Spleen (tissue), 11 donors: Measurements from ENCODE around the gene SLC6A5. TPM values are rescaled to one million over a fixed set of nuclear protein-coding genes. Genes with fewer than 3 reads are reported as not detected.

Experiments
- DNase-seq: peaks from one replicate; pipeline ENCODE4 v3.0.0-alpha.2; 2020
- H3K27ac ChIP-seq, 8 donors: fragments of 200-600 bp; sonication (generic) in 7 of 8; 1 replicate in 4 of 8; 2 replicates in 4 of 8; pipeline versions ENCODE4 v1.5.0 to v1.8.0; 2016 to 2021; ENCODE audit warnings: inconsistent platforms in 4 of 8, mild to moderate bottlenecking in 4 of 8, moderate library complexity in 1 of 8
- H3K27me3 ChIP-seq, 7 donors: fragments of 200-600 bp; sonication (generic) in 6 of 7; replicated peaks in 1 of 7; 1 replicate in 4 of 7; 2 replicates in 3 of 7; pipeline versions ENCODE4 v1.5.0 to v1.8.0; 2016 to 2021; ENCODE audit warnings: inconsistent platforms in 3 of 7, mild to moderate bottlenecking in 1 of 7
- H3K36me3 ChIP-seq, 6 donors: fragments of 200-600 bp; sonication (generic) in 5 of 6; 1 replicate in 4 of 6; 2 replicates in 2 of 6; pipeline versions ENCODE4 v1.5.0 to v1.8.0; 2016 to 2021; ENCODE audit warnings: inconsistent platforms in 2 of 6
- H3K4me1 ChIP-seq, 6 donors: fragments of 200-600 bp; sonication (generic) in 5 of 6; 1 replicate in 3 of 6; 2 replicates in 3 of 6; pipeline versions ENCODE4 v1.5.0 to v1.8.0; 2016 to 2021; ENCODE audit warnings: inconsistent platforms in 3 of 6
- H3K4me3 ChIP-seq, 8 donors: fragments of 200-600 bp; sonication (generic) in 7 of 8; 1 replicate in 4 of 8; 2 replicates in 4 of 8; pipeline versions ENCODE4 v1.5.0 to v1.8.0; 2016 to 2021; ENCODE audit warnings: inconsistent platforms in 4 of 8, mild to moderate bottlenecking in 4 of 8, moderate library complexity in 2 of 8
- H3K9me3 ChIP-seq, 8 donors: fragments of 200-600 bp; sonication (generic) in 7 of 8; 1 replicate in 4 of 8; 2 replicates in 4 of 8; pipeline versions ENCODE4 v1.5.0 to v1.8.0; 2016 to 2021; ENCODE audit warnings: inconsistent platforms in 4 of 8
- CTCF ChIP-seq, 11 experiments: fragments of 200-600 bp in 7 of 11; fragments of 450-650 bp in 4 of 11; sonication (generic) in 4 of 11; IDR thresholded peaks in 8 of 11; conservative IDR thresholded peaks in 3 of 11; 1 replicate in 7 of 11; 2 replicates in 4 of 11; pipeline versions ENCODE4 v1.4.0 to v1.8.0; 2016 to 2021; ENCODE audit warnings: antibody characterized with exemption in 11 of 11, inconsistent platforms in 4 of 11, mild to moderate bottlenecking in 1 of 11
- POLR2A ChIP-seq, 3 donors: fragments of 450-650 bp; IDR thresholded peaks; one replicate each; pipeline ENCODE4 v1.5.1; 2017; ENCODE audit warnings: antibody characterized with exemption in 3 of 3, mild to moderate bottlenecking in 1 of 3
- POLR2AphosphoS5 ChIP-seq, 3 donors: sonication (generic); formaldehyde crosslinking; IDR thresholded peaks; one replicate each; pipeline ENCODE4 v1.5.1; 2017; ENCODE audit warnings: antibody characterized with exemption in 3 of 3
- WGBS, 5 donors: extraction: QIAGEN DNeasy Blood & Tissue Kit in 3 of 5; methylation state at CpG; one replicate each; pipeline versions ENCODE4 v1.1.5 to v1.1.7; 2013 to 2018; 5-methylcytosine and 5-hydroxymethylcytosine counted together
- intact Hi-C: fragments of 100-400 bp; cut with DNase I; formaldehyde crosslinking; loops from one replicate; pipeline ENCODE4 v1.15.0; 2023; ENCODE audit warnings: low total_unique reads
- polyA plus RNA-seq, 3 donors: library from polyadenylated mRNA; stranded (reverse); fragments of 200-250 nt; gene quantifications; one replicate each; pipeline ENCODE4 v1.2.1, GENCODE V29; 2013
- total RNA-seq, 7 donors: library from RNA; depleted of rRNA in 3 of 7; stranded (reverse); fragments of >200 nt in 3 of 7; fragmentation: NEBNext Ultra II Directional in 4 of 7; extraction: Animal tissue kit (Norgen Biotek cat#: 25700) in 4 of 7; gene quantifications; one replicate each; pipeline versions ENCODE4 v1.1.0 to v1.2.1, GENCODE V29; 2016 to 2021
- donor health status: healthy with polysubstance abuse.
- donor health status: DM: no; HTN: no; CAD: no; lungs with moderate emphysema.
- donor health status: DM: no; HTN: no; CAD: no.
- donor health status: Bipolar disorder and iron deficiency.
- donor health status: healthy.
- donor health status: DM: no; HTN: no; CAD: no.
- donor health status: DM: yes; HTN: yes; CAD: no.

Gene SLC6A5
- total and polyA plus RNA-seq, 10 donors = not detected

- WGBS, 5 donors = 90 to 92% (median 90%) methylated on average over 4 of the region's 4 CpGs
- H3K9me3 ChIP-seq = peaks cover 0 to 20% (median 11%) of the 10 kb centered on the region in 8 donors
- peaks cover 0 to 4% (median 0%) of the 10 kb centered on the region in 7 donors for H3K27me3 ChIP-seq
- H3K36me3 ChIP-seq = no peaks in the 10 kb centered on the region
- intact Hi-C loops = no loop called here
- no peak for TF ChIP-seq POLR2AphosphoS5 (IDR thresholded peaks at IDR 0.05)
- TF ChIP-seq CTCF (IDR thresholded peaks at IDR 0.05 in 8 of 11, conservative IDR thresholded peaks at IDR 0.05 in 3 of 11) = no peak
- TF ChIP-seq POLR2A (IDR thresholded peaks at IDR 0.05) = no peak
- H3K27ac ChIP-seq = no peak overlapping the region
- no peaks in the 10 kb centered on the region for H3K4me1 ChIP-seq
- DNase-seq = no peak
- no peak overlapping the region for H3K4me3 ChIP-seq
Observed at GRCh38 chr11:20558741-20559140, 40.7 kb upstream of the SLC6A5 start.

- H3K4me1 ChIP-seq = no peaks in the 10 kb centered on the region
- WGBS, 5 donors = 68 to 83% (median 76%) methylated on average over 4 of the region's 4 CpGs
- H3K36me3 ChIP-seq = no peaks in the 10 kb centered on the region
- intact Hi-C loops = no loop called here
- no peak overlapping the region for H3K4me3 ChIP-seq
- peaks cover 0 to 20% (median 11%) of the 10 kb centered on the region in 8 donors for H3K9me3 ChIP-seq
- TF ChIP-seq POLR2A (IDR thresholded peaks at IDR 0.05) = no peak
- no peak for TF ChIP-seq POLR2AphosphoS5 (IDR thresholded peaks at IDR 0.05)
- TF ChIP-seq CTCF (IDR thresholded peaks at IDR 0.05 in 8 of 11, conservative IDR thresholded peaks at IDR 0.05 in 3 of 11) = no peak
- peaks cover 0 to 4% (median 0%) of the 10 kb centered on the region in 7 donors for H3K27me3 ChIP-seq
- no peak for DNase-seq
- no peak overlapping the region for H3K27ac ChIP-seq
Observed at GRCh38 chr11:20559523-20560300, 39.7 kb upstream of the SLC6A5 start.

GRCh38 chr11:20561915-20562314 is 37.5 kb upstream of the SLC6A5 start:
- Histone ChIP-seq H3K4me1 (no peaks in the 10 kb centered on the region), H3K27ac (no peak overlapping the region), H3K9me3 (peaks cover 0 to 5% (median 0%) of the 10 kb centered on the region in 8 donors), H3K4me3 (no peak overlapping the region), H3K36me3 (no peaks in the 10 kb centered on the region), H3K27me3 (peaks cover 0 to 4% (median 0%) of the 10 kb centered on the region in 7 donors)
- DNase-seq = no peak
- intact Hi-C loops = no loop called here
- WGBS, 5 donors = 34 to 72% (median 49%) methylated on average over 1 of the region's 1 CpG
- TF ChIP-seq POLR2AphosphoS5 (IDR thresholded peaks at IDR 0.05) = no peak

- H3K27me3 ChIP-seq = peaks cover 0 to 4% (median 0%) of the 10 kb centered on the region in 7 donors
- H3K9me3 ChIP-seq = no peaks in the 10 kb centered on the region
- intact Hi-C loops = no loop called here
- H3K4me3 ChIP-seq = no peak overlapping the region
- no peaks in the 10 kb centered on the region for H3K36me3 ChIP-seq
- H3K27ac ChIP-seq = no peak overlapping the region
- H3K4me1 ChIP-seq = no peaks in the 10 kb centered on the region
- no peak for TF ChIP-seq POLR2AphosphoS5 (IDR thresholded peaks at IDR 0.05)
- TF ChIP-seq POLR2A (IDR thresholded peaks at IDR 0.05) = no peak
- no peak for TF ChIP-seq CTCF (IDR thresholded peaks at IDR 0.05 in 8 of 11, conservative IDR thresholded peaks at IDR 0.05 in 3 of 11)
- DNase-seq = no peak
Observed at GRCh38 chr11:20563866-20564265, 35.5 kb upstream of the SLC6A5 start.
